GM23338 (cell line): ENCODE results near the gene SLCO3A1.

Experiments used
- CREB1 ChIP-seq: fragments of 250-450 bp; sonication (Bioruptor Pico); IDR thresholded peaks from 2 replicates; pipeline ENCODE4 v1.5.0; 2020; ENCODE audit warnings: low read depth, mild to moderate bottlenecking, moderate library complexity
- EZH2 ChIP-seq: fragments of 200-600 bp; sonication (generic); IDR thresholded peaks from one replicate; pipeline ENCODE4 v1.8.0; 2017; ENCODE audit warnings: antibody characterized with exemption, mild to moderate bottlenecking, low read depth; ENCODE audit not compliant: unreplicated experiment
- EZH2phosphoT487 ChIP-seq: fragments of 200-600 bp; sonication (generic); IDR thresholded peaks from one replicate; pipeline ENCODE4 v1.8.1; 2018; ENCODE audit warnings: antibody characterized with exemption; ENCODE audit not compliant: unreplicated experiment
- JUNB ChIP-seq: IDR thresholded peaks from one replicate; pipeline ENCODE4 v1.6.1; 2016; ENCODE audit warnings: antibody characterized with exemption; ENCODE audit not compliant: unreplicated experiment
- NANOG ChIP-seq: IDR thresholded peaks from 2 replicates; pipeline ENCODE4 v1.6.1; 2016; ENCODE audit warnings: antibody characterized with exemption, borderline replicate concordance
- POLR2AphosphoS5 ChIP-seq: IDR thresholded peaks from 2 replicates; pipeline ENCODE4 v1.6.1; 2016; ENCODE audit warnings: antibody characterized with exemption, low read depth
- ZNF114 ChIP-seq: fragments of 250-450 bp; sonication (Bioruptor Pico); IDR thresholded peaks from 2 replicates; pipeline ENCODE4 v1.5.0; 2020; ENCODE audit warnings: mild to moderate bottlenecking, moderate library complexity
- TF ChIP-seq, protein P1 (sequence below), 2 experiments: fragments of 200-600 bp in 1 of 2; sonication (generic) in 1 of 2; conservative IDR thresholded peaks; 2 replicates each; pipeline versions ENCODE4 v1.5.1 to v1.6.1; 2016 to 2017; ENCODE audit warnings: antibody characterized with exemption in 2 of 2, low read depth in 2 of 2, mild to moderate bottlenecking in 2 of 2, moderate library complexity in 1 of 2
- TF ChIP-seq, protein P2 (sequence below): IDR thresholded peaks from one replicate; pipeline ENCODE4 v1.6.1; 2018; ENCODE audit warnings: antibody characterized with exemption; ENCODE audit not compliant: unreplicated experiment

DNA sequence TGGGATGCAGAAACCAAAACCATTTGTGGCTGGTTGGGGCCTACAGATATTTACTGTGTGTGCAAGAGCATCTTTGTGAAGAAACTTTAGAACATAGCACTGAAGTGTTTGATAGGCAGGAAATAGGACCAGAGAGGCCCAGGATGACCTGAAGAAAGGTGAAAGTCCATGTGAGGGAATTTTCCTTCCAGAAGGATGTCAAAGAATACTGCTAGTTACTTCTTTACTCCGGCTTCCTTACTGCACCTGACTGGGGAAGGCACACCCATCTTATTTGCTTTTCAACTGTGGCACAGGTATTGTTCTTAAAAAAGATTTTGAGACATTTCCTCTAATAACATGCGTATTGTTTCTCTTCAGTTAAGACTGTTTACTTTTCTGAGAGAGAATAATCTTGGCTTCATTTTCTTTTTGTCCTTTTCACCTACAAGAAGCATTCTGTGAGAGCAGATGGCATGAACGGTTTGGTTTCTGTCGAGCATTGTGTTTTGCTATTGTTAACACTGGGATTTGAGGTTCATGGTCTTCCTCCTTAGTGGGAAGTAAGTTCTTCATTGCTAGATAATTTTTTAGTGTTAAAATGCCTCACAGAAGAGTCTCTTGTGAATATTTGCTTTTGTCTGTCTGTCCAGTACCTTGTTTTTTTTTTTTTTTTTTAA lies 71.5 kb downstream of the SLCO3A1 start:
- no peak for TF ChIP-seq POLR2AphosphoS5
- TF ChIP-seq EZH2 = no peak
- TF ChIP-seq, protein P1, sequence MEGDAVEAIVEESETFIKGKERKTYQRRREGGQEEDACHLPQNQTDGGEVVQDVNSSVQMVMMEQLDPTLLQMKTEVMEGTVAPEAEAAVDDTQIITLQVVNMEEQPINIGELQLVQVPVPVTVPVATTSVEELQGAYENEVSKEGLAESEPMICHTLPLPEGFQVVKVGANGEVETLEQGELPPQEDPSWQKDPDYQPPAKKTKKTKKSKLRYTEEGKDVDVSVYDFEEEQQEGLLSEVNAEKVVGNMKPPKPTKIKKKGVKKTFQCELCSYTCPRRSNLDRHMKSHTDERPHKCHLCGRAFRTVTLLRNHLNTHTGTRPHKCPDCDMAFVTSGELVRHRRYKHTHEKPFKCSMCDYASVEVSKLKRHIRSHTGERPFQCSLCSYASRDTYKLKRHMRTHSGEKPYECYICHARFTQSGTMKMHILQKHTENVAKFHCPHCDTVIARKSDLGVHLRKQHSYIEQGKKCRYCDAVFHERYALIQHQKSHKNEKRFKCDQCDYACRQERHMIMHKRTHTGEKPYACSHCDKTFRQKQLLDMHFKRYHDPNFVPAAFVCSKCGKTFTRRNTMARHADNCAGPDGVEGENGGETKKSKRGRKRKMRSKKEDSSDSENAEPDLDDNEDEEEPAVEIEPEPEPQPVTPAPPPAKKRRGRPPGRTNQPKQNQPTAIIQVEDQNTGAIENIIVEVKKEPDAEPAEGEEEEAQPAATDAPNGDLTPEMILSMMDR (conservative IDR thresholded peaks at IDR 0.05; ENCODE audit: low read depth in 2 of 2) = no peak
- no peak for TF ChIP-seq EZH2phosphoT487
- TF ChIP-seq CREB1 (CRISPR knock-in tag) = no peak
- TF ChIP-seq NANOG = no peak
- TF ChIP-seq ZNF114 (CRISPR knock-in tag) = no peak
- TF ChIP-seq, protein P2, sequence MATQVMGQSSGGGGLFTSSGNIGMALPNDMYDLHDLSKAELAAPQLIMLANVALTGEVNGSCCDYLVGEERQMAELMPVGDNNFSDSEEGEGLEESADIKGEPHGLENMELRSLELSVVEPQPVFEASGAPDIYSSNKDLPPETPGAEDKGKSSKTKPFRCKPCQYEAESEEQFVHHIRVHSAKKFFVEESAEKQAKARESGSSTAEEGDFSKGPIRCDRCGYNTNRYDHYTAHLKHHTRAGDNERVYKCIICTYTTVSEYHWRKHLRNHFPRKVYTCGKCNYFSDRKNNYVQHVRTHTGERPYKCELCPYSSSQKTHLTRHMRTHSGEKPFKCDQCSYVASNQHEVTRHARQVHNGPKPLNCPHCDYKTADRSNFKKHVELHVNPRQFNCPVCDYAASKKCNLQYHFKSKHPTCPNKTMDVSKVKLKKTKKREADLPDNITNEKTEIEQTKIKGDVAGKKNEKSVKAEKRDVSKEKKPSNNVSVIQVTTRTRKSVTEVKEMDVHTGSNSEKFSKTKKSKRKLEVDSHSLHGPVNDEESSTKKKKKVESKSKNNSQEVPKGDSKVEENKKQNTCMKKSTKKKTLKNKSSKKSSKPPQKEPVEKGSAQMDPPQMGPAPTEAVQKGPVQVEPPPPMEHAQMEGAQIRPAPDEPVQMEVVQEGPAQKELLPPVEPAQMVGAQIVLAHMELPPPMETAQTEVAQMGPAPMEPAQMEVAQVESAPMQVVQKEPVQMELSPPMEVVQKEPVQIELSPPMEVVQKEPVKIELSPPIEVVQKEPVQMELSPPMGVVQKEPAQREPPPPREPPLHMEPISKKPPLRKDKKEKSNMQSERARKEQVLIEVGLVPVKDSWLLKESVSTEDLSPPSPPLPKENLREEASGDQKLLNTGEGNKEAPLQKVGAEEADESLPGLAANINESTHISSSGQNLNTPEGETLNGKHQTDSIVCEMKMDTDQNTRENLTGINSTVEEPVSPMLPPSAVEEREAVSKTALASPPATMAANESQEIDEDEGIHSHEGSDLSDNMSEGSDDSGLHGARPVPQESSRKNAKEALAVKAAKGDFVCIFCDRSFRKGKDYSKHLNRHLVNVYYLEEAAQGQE = no peak
- no peak for TF ChIP-seq JUNB
